GM12878 (cell line): ENCODE results near the gene PIWIL4. TPM values are rescaled to one million over a fixed set of nuclear protein-coding genes. Genes with fewer than 3 reads are reported as not detected.

ENCODE experiments used
- ATAC-seq: fragments of 200-7000 bp; cut with Tn5 transposase; 3 replicates; pipeline ENCODE4 v1.9.1; 2020; ENCODE audit warnings: mild to moderate bottlenecking, moderate library complexity
- BruUV-seq: library from RNA; stranded (reverse); fragments of 400-500 nt; replicated peaks from 2 replicates; lab custom pipeline; 2021; lab: Mats Ljungman, UMichigan
- CTCF ChIA-PET: fragments of 300-600 bp; sonication (Branson Sonifier 250); formaldehyde crosslinking; extraction: SDS; loops from one replicate; lab custom pipeline; 2021; ENCODE audit warnings: inconsistent platforms; lab: Yijun Ruan, JAX
- POLR2A ChIA-PET: fragments of 350-600 bp; formaldehyde crosslinking; extraction: SDS; loops from one replicate; lab custom pipeline; 2021; ENCODE audit warnings: inconsistent platforms; lab: Charles Lee
- RAD21 ChIA-PET: fragments of 300-600 bp; sonication (Branson Sonifier 250); formaldehyde crosslinking; loops from one replicate; lab custom pipeline; 2023; ENCODE audit warnings: antibody characterized with exemption; ENCODE audit not compliant: unreplicated experiment; lab: Charles Lee
- SMC1A ChIA-PET: fragments of 300-600 bp; sonication (Branson Sonifier 250); formaldehyde crosslinking; loops from one replicate; lab custom pipeline; 2023; ENCODE audit not compliant: unreplicated experiment, uncharacterized antibody; lab: Charles Lee
- DNase-seq: peaks from one replicate; pipeline ENCODE4 v3.0.0-alpha.2; 2011; ENCODE audit warnings: low read depth, low spot score
- FAIRE-seq: peaks from 3 replicates; lab custom pipeline; 2011; peaks lifted over from hg19 to GRCh38; lab: Jason Lieb, UNC
- H2AFZ ChIP-seq: 2 replicates; pipeline ENCODE4 v1.6.0; 2011; ENCODE audit warnings: low read depth, low read length, control low read depth; ENCODE audit not compliant: control insufficient read depth
- H3K27ac ChIP-seq: 2 replicates; pipeline ENCODE4 v1.5.1; 2011; ENCODE audit warnings: control low read depth; ENCODE audit not compliant: control insufficient read depth, insufficient read depth
- H3K27me3 ChIP-seq, 2 experiments: replicated peaks in 1 of 2; 2 replicates each; pipeline versions ENCODE4 v1.6.0 to v1.6.1; 2011; ENCODE audit warnings: low read length in 1 of 2; ENCODE audit not compliant: control insufficient read depth in 2 of 2, insufficient read depth in 2 of 2
- H3K36me3 ChIP-seq, 2 experiments: 2 replicates each; pipeline ENCODE4 v1.5.1; 2011; ENCODE audit warnings: low read length in 1 of 2; ENCODE audit not compliant: control insufficient read depth in 2 of 2, insufficient read depth in 2 of 2
- H3K4me1 ChIP-seq: 2 replicates; pipeline ENCODE4 v1.6.1; 2011; ENCODE audit warnings: mild to moderate bottlenecking, low read length, moderate library complexity, mixed read lengths; ENCODE audit not compliant: control insufficient read depth, insufficient read depth
- H3K4me2 ChIP-seq: 2 replicates; pipeline ENCODE4 v1.6.0; 2011; ENCODE audit warnings: control low read depth; ENCODE audit not compliant: control insufficient read depth, insufficient read depth
- H3K4me3 ChIP-seq: fragments of 200-600 bp; sonication (generic); 2 replicates; pipeline ENCODE4 v1.5.1; 2016
- H3K79me2 ChIP-seq: 2 replicates; pipeline ENCODE4 v1.6.0; 2011; ENCODE audit warnings: low read length; ENCODE audit not compliant: control insufficient read depth, insufficient read depth
- H3K9ac ChIP-seq: 2 replicates; pipeline ENCODE4 v1.8.0; 2011; ENCODE audit warnings: low read length, control low read depth, mixed read lengths; ENCODE audit not compliant: control insufficient read depth, insufficient read depth
- H3K9me3 ChIP-seq: replicated peaks from 3 replicates; pipeline ENCODE4 v1.5.1; 2011; ENCODE audit warnings: mild to moderate bottlenecking, low read length; ENCODE audit not compliant: control insufficient read depth, insufficient read depth
- H4K20me1 ChIP-seq: 2 replicates; pipeline ENCODE4 v1.6.0; 2011; ENCODE audit not compliant: control insufficient read depth, insufficient read depth
- RBBP5 ChIP-seq: fragments of 200-600 bp; sonication (generic); conservative IDR thresholded peaks from 2 replicates; pipeline ENCODE4 v1.6.1; 2016
- RUNX3 ChIP-seq: IDR thresholded peaks from 2 replicates; pipeline ENCODE4 v1.6.1; 2012; ENCODE audit warnings: low read length, inconsistent platforms
- YY1 ChIP-seq: IDR thresholded peaks from 2 replicates; pipeline ENCODE4 v1.6.1; 2011; ENCODE audit warnings: low read depth, mild to moderate bottlenecking, low read length
- ZNF24 ChIP-seq: fragments of 450-650 bp; IDR thresholded peaks from 2 replicates; pipeline ENCODE4 v1.6.1; 2017; ENCODE audit warnings: antibody characterized with exemption, mild to moderate bottlenecking
- WGBS: methylation state at CpG from one replicate; pipeline ENCODE4 v1.1.6; 2016; ENCODE audit warnings: low lambda C conversion rate; ENCODE audit not compliant: insufficient replicate concordance, insufficient coverage; ENCODE audit errors: missing lambda C conversion rate; 5-methylcytosine and 5-hydroxymethylcytosine counted together
- in situ Hi-C: fragments of 300-500 bp; cut with MboI; formaldehyde crosslinking; loops from 9 replicates; pipeline ENCODE4 v1.14.3; 2018; ENCODE audit warnings: mixed read lengths
- intact Hi-C: fragments of 100-400 bp; cut with micrococcal nuclease; formaldehyde crosslinking; loops from one replicate; pipeline ENCODE4 v1.14.2; 2022; ENCODE audit not compliant: unreplicated experiment
- polyA plus RNA-seq, 11 experiments: library from polyadenylated mRNA; depleted of rRNA in 4 of 11; unstranded in 6 of 11; stranded (reverse) in 5 of 11; fragments of >200 nt; fragmentation: Nextera tagmentation in 4 of 11; fragmentation: Illumina TruSeq in 1 of 11; extraction: Ambion mirVana in 4 of 11; extraction: Trizol in 1 of 11; gene quantifications; 1 replicate in 1 of 11; 2 replicates in 10 of 11; pipeline versions ENCODE4 v1.2.1 to v1.2.3, GENCODE V29; 2011 to 2016; ENCODE audit warnings: inconsistent platforms in 2 of 11, missing spikeins in 2 of 11, low read depth in 1 of 11
- total RNA-seq, 4 experiments: library from RNA; depleted of rRNA in 3 of 4; stranded (reverse); fragments of >200 nt in 3 of 4; fragmentation: Illumina TruSeq in 1 of 4; extraction: Trizol in 1 of 4; gene quantifications; 2 replicates each; pipeline versions ENCODE4 v1.2.1 to v1.2.3, GENCODE V29; 2013 to 2021
- TF ChIP-seq, protein P1 (sequence below): fragments of 450-650 bp; conservative IDR thresholded peaks from 2 replicates; pipeline ENCODE4 v1.6.1; 2017; ENCODE audit warnings: mild to moderate bottlenecking, moderate library complexity
- TF ChIP-seq, protein P2 (sequence below): fragments of 450-650 bp; IDR thresholded peaks from 2 replicates; pipeline ENCODE4 v1.6.1; 2018; ENCODE audit warnings: mild to moderate bottlenecking, low read depth, moderate library complexity; ENCODE audit not compliant: partially characterized antibody

PIWIL4 gene
- total and polyA plus RNA-seq, 10 of the 15 experiments (the other 5 are each of a cell fraction or from before 2014, with no cell fraction given): 0.23 to 13.3 (median 0.47) TPM

DNA sequence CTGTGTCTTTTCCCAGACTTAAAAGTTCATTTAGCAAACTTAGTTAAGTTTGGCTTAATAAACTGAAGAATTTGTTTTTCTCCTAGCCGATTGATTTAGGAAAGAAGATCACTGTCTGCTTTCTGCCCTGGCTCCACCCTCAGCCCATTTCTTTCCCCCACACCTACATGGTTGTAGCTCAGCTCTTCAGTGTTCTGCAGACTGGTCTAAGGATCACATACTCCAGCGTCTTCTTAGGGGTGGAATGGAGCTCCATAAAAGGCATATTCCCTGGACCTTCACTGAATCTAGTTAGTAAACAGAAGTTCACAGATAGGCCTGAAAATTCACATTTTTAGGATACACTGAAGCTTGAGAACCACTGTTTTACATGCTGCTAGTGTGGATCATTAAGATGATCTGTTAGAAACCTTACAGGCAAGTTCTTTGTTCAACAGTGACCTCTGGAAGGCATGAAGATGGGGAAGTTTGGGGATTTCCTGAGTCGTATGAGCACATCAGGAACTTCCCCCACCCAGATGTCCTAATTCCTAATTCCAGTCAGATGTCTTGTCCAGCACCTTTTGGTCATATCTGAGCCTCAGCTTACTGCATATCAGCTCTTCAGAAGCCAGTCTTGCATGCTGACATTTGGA is 16.8 kb downstream of the PIWIL4 start (continued):
- TF ChIP-seq, protein P1, sequence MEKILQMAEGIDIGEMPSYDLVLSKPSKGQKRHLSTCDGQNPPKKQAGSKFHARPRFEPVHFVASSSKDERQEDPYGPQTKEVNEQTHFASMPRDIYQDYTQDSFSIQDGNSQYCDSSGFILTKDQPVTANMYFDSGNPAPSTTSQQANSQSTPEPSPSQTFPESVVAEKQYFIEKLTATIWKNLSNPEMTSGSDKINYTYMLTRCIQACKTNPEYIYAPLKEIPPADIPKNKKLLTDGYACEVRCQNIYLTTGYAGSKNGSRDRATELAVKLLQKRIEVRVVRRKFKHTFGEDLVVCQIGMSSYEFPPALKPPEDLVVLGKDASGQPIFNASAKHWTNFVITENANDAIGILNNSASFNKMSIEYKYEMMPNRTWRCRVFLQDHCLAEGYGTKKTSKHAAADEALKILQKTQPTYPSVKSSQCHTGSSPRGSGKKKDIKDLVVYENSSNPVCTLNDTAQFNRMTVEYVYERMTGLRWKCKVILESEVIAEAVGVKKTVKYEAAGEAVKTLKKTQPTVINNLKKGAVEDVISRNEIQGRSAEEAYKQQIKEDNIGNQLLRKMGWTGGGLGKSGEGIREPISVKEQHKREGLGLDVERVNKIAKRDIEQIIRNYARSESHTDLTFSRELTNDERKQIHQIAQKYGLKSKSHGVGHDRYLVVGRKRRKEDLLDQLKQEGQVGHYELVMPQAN: no peak
- no peak for TF ChIP-seq YY1

DNA sequence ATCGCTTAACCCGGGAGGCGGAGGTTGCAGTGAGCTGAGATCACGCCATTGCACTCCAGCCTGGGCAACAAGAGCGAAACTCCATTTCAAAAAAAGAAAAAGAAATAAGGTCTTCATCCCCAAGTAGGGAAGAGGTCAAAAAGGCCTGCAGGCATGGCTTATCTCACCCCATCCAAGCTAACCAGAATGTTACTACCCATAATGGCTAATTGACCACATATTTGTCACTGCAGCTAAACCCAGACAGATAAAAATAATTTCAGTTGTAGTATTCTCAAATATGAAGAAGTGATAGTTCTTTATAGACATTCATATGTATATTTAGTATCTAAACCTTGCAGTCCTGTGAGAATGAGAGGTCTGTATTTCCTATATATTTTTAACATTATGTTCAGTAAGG is 17.8 kb downstream of the PIWIL4 start:
- Histone ChIP-seq H2AFZ (no peak overlapping the region), H3K4me1 (peaks cover 22% of the 10 kb centered on the region), H3K9me3 (no peaks in the 10 kb centered on the region; the same call in 2 of the 3 replicates), H3K9ac (no peak overlapping the region), H3K4me2 (no peak overlapping the region), H3K36me3 (no peaks in the 10 kb centered on the region), H3K27ac (no peak overlapping the region), H3K4me3 (no peak overlapping the region), H3K27me3 (no peaks in the 10 kb centered on the region), H4K20me1 (no peaks in the 10 kb centered on the region), H3K79me2 (peaks cover 2% of the 10 kb centered on the region)
- ChIA-PET RAD21 (interaction anchor here (1.2 to 5.4 kb wide), 7 partner anchors 12 to 66 kb away, joined by 3 to 86 read pairs (median 7); no protein-coding TSS in a partner anchor), CTCF (interaction anchor here (1.0 to 10.7 kb wide), 8 partner anchors 7 to 401 kb away, joined by 3 to 100 read pairs (median 18); no protein-coding TSS in a partner anchor), SMC1A (interaction anchor here (2.3 to 13.6 kb wide), 5 partner anchors 12 to 65 kb away, joined by 10 to 145 read pairs (median 107); no protein-coding TSS in a partner anchor), POLR2A (interaction anchor here (1.0 to 3.9 kb wide), 8 partner anchors 8 to 49 kb away, joined by 3 to 24 read pairs (median 8); partner anchors contain the start of gene FUT4)
- intact Hi-C loops: loop anchor here (1.0 kb wide), 1 partner anchor 29 kb away; no protein-coding TSS in a partner anchor
- ATAC-seq (no peak), FAIRE-seq (no peak), DNase-seq (no peak)
- in situ Hi-C loops: no loop called here
- WGBS: 84% methylated on average over 5 of the region's 5 CpGs
- no TSS peak for BruUV-seq
- TF ChIP-seq ZNF24: 0 out of 2 replicates have a peak, but pooled peaks have one; percentile 43
- TF ChIP-seq RBBP5: no peak
- TF ChIP-seq, protein P2, sequence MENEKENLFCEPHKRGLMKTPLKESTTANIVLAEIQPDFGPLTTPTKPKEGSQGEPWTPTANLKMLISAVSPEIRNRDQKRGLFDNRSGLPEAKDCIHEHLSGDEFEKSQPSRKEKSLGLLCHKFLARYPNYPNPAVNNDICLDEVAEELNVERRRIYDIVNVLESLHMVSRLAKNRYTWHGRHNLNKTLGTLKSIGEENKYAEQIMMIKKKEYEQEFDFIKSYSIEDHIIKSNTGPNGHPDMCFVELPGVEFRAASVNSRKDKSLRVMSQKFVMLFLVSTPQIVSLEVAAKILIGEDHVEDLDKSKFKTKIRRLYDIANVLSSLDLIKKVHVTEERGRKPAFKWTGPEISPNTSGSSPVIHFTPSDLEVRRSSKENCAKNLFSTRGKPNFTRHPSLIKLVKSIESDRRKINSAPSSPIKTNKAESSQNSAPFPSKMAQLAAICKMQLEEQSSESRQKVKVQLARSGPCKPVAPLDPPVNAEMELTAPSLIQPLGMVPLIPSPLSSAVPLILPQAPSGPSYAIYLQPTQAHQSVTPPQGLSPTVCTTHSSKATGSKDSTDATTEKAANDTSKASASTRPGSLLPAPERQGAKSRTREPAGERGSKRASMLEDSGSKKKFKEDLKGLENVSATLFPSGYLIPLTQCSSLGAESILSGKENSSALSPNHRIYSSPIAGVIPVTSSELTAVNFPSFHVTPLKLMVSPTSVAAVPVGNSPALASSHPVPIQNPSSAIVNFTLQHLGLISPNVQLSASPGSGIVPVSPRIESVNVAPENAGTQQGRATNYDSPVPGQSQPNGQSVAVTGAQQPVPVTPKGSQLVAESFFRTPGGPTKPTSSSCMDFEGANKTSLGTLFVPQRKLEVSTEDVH: no peak
- peak; percentile 12; the same call in 1 of the 2 replicates for TF ChIP-seq RUNX3
